ENCODE data around the gene ADCY5.

Gene ADCY5

DNA sequence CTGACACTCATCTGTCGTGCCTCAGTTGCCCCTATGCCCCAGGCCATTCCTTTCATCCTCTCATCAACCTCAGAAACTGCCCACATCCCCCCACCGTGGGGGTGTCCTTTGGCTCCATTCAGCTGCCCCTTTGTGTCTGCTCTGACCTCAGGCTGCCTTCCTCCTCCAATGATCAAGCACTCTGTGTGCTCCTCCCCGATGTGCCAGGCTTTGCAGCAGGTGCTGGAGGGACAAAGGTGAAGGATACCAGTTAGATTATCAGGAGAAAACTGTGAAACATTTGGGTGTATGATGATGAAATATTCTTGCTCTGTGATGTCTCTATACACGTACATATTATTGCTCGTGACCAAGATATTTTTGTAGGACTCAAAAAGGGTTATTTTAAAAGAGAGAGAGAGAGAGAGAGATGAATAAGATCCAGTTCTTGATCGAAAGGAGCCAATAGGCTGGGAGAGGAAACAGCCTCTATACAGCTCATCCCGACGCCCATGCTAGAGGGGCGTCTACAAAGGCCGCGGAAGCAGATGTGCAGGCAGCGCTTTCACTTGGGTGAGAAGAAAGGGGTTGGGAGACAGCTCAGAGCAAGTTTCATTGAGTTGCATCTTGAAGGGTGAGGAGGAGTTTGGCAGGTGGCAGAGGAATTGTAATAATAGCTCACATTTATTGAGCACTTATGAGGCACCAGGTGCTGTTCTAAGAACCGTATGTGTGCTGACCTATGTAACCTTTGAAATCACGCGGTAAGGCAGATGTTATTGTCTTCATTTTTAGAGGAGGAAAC is 28.3 kb upstream of the ADCY5 start:
- H3K4me3 ChIP-seq (ENCODE audit: low read depth, low read length): no peak overlapping the region
- DNase-seq (ENCODE audit: low read depth): no peak
- TF ChIP-seq, protein P1, sequence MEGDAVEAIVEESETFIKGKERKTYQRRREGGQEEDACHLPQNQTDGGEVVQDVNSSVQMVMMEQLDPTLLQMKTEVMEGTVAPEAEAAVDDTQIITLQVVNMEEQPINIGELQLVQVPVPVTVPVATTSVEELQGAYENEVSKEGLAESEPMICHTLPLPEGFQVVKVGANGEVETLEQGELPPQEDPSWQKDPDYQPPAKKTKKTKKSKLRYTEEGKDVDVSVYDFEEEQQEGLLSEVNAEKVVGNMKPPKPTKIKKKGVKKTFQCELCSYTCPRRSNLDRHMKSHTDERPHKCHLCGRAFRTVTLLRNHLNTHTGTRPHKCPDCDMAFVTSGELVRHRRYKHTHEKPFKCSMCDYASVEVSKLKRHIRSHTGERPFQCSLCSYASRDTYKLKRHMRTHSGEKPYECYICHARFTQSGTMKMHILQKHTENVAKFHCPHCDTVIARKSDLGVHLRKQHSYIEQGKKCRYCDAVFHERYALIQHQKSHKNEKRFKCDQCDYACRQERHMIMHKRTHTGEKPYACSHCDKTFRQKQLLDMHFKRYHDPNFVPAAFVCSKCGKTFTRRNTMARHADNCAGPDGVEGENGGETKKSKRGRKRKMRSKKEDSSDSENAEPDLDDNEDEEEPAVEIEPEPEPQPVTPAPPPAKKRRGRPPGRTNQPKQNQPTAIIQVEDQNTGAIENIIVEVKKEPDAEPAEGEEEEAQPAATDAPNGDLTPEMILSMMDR (conservative IDR thresholded peaks at IDR 0.05; ENCODE audit: low read depth, low read length): no peak

DNA sequence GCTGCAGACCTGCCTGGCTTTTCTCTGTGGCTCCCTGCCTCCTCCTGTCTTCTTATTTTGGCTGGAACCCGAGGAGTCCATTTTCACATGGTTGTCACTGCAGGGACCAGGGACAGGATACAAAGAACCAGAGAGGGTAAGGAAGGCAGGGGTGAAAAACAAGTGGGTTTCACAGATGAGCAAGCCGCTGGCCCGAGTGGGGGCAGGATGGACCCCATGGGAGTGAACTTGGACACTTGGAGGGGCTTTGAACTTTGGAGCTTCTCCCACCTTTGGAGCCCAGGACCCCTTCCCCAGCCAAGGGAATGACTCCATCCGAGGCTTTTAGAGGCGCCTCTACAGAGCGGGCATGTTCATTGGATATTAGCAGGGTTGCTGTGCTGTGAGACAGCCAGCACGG is 26.9 kb upstream of the ADCY5 start:
- TF ChIP-seq, protein P1 (conservative IDR thresholded peaks at IDR 0.05; ENCODE audit: low read depth, low read length): no peak
- no peak overlapping the region for H3K4me3 ChIP-seq (ENCODE audit: low read depth, low read length)
- DNase-seq (ENCODE audit: low read depth): no peak

DNA sequence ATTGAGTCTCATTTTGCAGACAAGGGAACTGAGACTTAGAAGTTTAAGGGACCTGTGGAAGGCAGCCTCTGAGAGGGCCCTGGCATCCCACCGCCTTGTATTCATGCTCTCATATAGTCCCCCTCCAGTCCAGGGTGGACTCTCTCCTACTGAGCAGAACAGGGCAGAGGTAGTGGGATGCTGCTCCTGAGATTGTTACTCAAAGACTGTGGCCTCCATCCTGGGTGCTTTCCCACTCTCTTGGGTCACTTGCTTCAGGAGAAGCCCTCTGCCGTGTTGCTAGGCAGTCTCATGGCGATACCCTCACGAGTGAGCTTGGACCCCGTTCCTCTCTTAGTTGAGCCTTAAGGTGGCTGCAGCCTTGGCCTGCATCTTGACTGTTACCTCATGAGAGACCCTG is 22.2 kb upstream of the ADCY5 start:
- no peak for DNase-seq (ENCODE audit: low read depth)
- H3K4me3 ChIP-seq (ENCODE audit: low read depth, low read length): no peak overlapping the region
- TF ChIP-seq, protein P1 (conservative IDR thresholded peaks at IDR 0.05; ENCODE audit: low read depth, low read length): no peak

DNA sequence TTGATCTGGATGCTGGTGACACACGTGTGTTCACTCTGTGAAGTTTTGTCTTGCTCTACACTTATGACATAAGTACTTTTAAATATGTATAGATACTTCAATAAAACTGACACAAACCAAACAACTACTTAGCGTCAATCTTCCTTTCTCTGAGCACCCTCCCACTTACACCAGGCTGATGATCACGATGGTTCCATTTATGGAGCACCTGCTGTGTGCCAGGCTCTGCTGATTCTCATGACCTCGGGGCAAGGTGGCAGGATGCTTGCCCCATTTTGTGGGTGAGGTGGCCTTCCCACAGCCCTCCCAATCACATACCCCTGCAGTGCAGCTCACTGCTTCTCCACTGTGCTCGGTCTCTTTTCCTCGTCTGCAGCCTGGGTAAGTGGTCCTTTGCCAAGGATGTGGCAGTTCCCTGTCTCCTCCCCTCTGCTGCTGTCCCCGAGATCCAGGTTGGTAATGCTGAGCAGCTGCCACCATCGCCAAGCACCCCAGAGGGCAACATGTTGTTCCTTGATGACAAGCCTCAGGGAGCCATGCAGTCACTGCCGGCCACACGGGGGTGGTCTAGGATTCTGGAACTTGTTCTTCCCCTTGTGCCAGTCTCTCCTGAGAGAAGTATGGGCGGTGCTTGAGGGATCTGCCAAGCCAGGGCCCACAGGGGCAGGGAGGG is 20.6 kb upstream of the ADCY5 start:
- H3K4me3 ChIP-seq (ENCODE audit: low read depth, low read length): no peak overlapping the region
- no peak for DNase-seq (ENCODE audit: low read depth)
- TF ChIP-seq, protein P1 (conservative IDR thresholded peaks at IDR 0.05; ENCODE audit: low read depth, low read length): no peak

DNA sequence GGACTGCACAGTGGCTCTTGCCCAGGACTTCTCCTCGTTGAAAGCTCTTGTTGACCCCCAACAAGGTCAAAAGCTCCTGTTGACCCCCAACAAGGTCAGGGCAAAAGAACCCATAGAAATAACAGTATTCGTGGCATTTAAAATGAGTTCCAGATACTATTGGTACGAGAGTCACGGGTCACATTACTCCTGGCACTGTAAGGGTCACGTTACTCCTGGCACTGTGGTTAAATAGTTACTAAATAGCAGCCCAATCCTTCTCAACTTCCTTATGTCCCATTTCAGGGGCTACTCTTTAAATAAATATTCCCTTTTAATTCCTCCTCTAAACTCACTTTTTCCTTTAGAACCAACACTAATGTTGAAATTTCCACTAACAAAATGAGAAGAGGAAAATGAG is 18.2 kb upstream of the ADCY5 start:
- DNase-seq (ENCODE audit: low read depth): no peak
- H3K4me3 ChIP-seq (ENCODE audit: low read depth, low read length): no peak overlapping the region
- TF ChIP-seq, protein P1 (conservative IDR thresholded peaks at IDR 0.05; ENCODE audit: low read depth, low read length): no peak

DNA sequence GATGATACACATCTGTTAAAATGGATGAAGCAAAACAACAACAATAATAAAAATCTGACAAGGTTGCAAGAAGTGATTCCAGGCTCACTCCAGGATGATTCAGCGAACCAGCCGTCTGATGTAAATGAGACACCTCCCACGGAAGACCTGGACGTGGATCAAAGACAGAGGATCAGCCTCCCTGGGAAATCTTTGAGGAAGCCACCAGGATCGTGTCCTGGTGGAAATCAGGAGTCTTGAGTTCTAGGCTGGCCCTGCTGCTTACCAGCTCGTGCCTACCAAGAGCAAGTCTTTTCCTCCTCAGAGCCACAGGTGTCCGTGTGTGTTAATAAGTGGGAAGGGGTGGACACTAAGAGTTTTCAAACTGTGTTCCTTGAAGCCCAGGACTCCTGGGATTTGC is 15.3 kb upstream of the ADCY5 start:
- no peak for DNase-seq (ENCODE audit: low read depth)
- TF ChIP-seq, protein P1 (conservative IDR thresholded peaks at IDR 0.05; ENCODE audit: low read depth, low read length): no peak
- no peak overlapping the region for H3K4me3 ChIP-seq (ENCODE audit: low read depth, low read length)

DNA sequence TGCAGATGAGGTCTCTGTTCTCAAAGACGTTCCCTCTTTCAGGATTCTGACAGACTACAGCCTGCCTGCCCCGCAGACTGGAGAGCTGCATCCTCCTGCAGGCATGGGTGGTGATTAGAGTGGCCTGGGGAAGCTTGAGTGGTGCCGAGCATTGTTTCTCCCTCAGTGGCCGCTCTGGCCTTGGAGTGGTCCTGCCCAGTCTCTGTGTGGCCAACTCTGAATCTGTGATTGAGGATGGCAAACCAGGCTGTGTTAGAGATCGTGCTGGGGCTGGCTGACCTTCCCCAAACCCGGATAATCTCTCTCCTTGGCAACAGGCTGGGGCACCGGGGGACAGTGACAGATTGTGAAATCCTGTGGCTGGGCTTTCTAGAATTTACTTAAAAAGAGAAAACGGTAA is 11.0 kb upstream of the ADCY5 start:
- no peak for DNase-seq (ENCODE audit: low read depth)
- H3K4me3 ChIP-seq (ENCODE audit: low read depth, low read length): no peak overlapping the region
- TF ChIP-seq, protein P1 (conservative IDR thresholded peaks at IDR 0.05; ENCODE audit: low read depth, low read length): no peak
